HepG2 (cell line): ENCODE results near the gene RAB6A. TPM values are rescaled to one million over a fixed set of nuclear protein-coding genes. Genes with fewer than 3 reads are reported as not detected.

Source experiments
- CBX2 ChIP-seq, 2 experiments: fragments of 200-600 bp in 1 of 2; sonication (generic); formaldehyde crosslinking in 1 of 2; IDR thresholded peaks; 2 replicates each; pipeline versions ENCODE4 v1.7.0 to v1.8.1; 2018 to 2022; ENCODE audit warnings: low read depth in 2 of 2, low read length in 1 of 2, mild to moderate bottlenecking in 1 of 2, missing genetic modification reagents in 1 of 2
- EEA1 ChIP-seq: sonication (generic); formaldehyde crosslinking; IDR thresholded peaks from 2 replicates; pipeline ENCODE4 v1.5.1; 2020; ENCODE audit warnings: mild to moderate bottlenecking, missing genetic modification reagents, borderline replicate concordance
- IRX3 ChIP-seq: sonication (generic); formaldehyde crosslinking; IDR thresholded peaks from 2 replicates; pipeline ENCODE4 v1.8.1; 2023; ENCODE audit warnings: mild to moderate bottlenecking, low read depth, missing genetic modification reagents, borderline replicate concordance
- MIER3 ChIP-seq: IDR thresholded peaks from 2 replicates; pipeline ENCODE4 v1.6.1; 2016; ENCODE audit warnings: missing compliant biosample characterization, borderline replicate concordance
- MLLT10 ChIP-seq: sonication (generic); formaldehyde crosslinking; IDR thresholded peaks from 2 replicates; pipeline ENCODE4 v1.4.0; 2020; ENCODE audit warnings: missing genetic modification reagents
- NR1H2 ChIP-seq: sonication (generic); formaldehyde crosslinking; IDR thresholded peaks from 2 replicates; pipeline ENCODE4 v1.8.1; 2022; ENCODE audit warnings: low read depth, missing genetic modification reagents, borderline replicate concordance
- PCBP1 ChIP-seq: fragments of 200-400 bp; formaldehyde crosslinking; IDR thresholded peaks from 2 replicates; pipeline ENCODE4 v1.6.1; 2017; ENCODE audit warnings: mild to moderate bottlenecking, low read depth, low read length, borderline replicate concordance
- PLRG1 ChIP-seq: fragments of 450-650 bp; conservative IDR thresholded peaks from 2 replicates; pipeline ENCODE4 v1.6.1; 2016
- TCF7L2 ChIP-seq: IDR thresholded peaks from 2 replicates; pipeline ENCODE4 v1.6.1; 2011; ENCODE audit warnings: mild to moderate bottlenecking, low read depth, low read length, moderate library complexity
- ZNF230 ChIP-seq: sonication (generic); formaldehyde crosslinking; IDR thresholded peaks from 2 replicates; pipeline ENCODE4 v1.4.0; 2020; ENCODE audit warnings: mild to moderate bottlenecking, missing genetic modification reagents
- ZNF263 ChIP-seq: sonication (generic); formaldehyde crosslinking; IDR thresholded peaks from 2 replicates; pipeline ENCODE4 v1.4.0; 2020; ENCODE audit warnings: missing genetic modification reagents
- ZNF614 ChIP-seq: IDR thresholded peaks from 2 replicates; pipeline ENCODE4 v1.6.1; 2018; ENCODE audit warnings: missing biosample characterization, missing genetic modification reagents, inconsistent platforms, borderline replicate concordance
- ZNF747 ChIP-seq: sonication (generic); formaldehyde crosslinking; IDR thresholded peaks from 2 replicates; pipeline ENCODE4 v1.8.1; 2023; ENCODE audit warnings: missing genetic modification reagents, mild to moderate bottlenecking, borderline replicate concordance
- ZNF761 ChIP-seq: sonication (generic); formaldehyde crosslinking; conservative IDR thresholded peaks from 2 replicates; pipeline ENCODE4 v1.4.0; 2020; ENCODE audit warnings: mild to moderate bottlenecking, missing genetic modification reagents
- polyA plus RNA-seq, 8 experiments: library from polyadenylated mRNA; depleted of rRNA in 3 of 8; stranded (reverse) in 7 of 8; unstranded in 1 of 8; fragments of >200 nt; fragmentation: Illumina TruSeq in 4 of 8; extraction: Trizol in 4 of 8; gene quantifications; 2 replicates each; pipeline versions ENCODE4 v1.2.1 to v1.2.3, GENCODE V29; 2011 to 2016; ENCODE audit warnings: low read depth in 4 of 8, missing spikeins in 1 of 8, mixed read lengths in 1 of 8; ENCODE audit not compliant: insufficient read depth in 1 of 8
- total RNA-seq, 5 experiments: library from RNA; depleted of rRNA; stranded (reverse); fragments of >200 nt; fragmentation: Illumina TruSeq; extraction: Trizol; gene quantifications; 2 replicates each; pipeline ENCODE4 v1.2.3, GENCODE V29; 2016; ENCODE audit warnings: low read depth in 1 of 5
- TF ChIP-seq, protein P1 (sequence below): IDR thresholded peaks from 2 replicates; pipeline ENCODE4 v1.6.1; 2016; ENCODE audit warnings: low read depth, missing genetic modification reagents, missing compliant biosample characterization
- TF ChIP-seq, protein P2 (sequence below): sonication (generic); formaldehyde crosslinking; IDR thresholded peaks from 2 replicates; pipeline ENCODE4 v1.8.0; 2022; ENCODE audit warnings: missing genetic modification reagents, mild to moderate bottlenecking, inconsistent platforms, borderline replicate concordance
- TF ChIP-seq, protein P3 (sequence below): sonication (generic); formaldehyde crosslinking; IDR thresholded peaks from 2 replicates; pipeline ENCODE4 v1.4.0; 2020; ENCODE audit warnings: missing genetic modification reagents, borderline replicate concordance
- TF ChIP-seq, protein P4 (sequence below): sonication (generic); formaldehyde crosslinking; IDR thresholded peaks from 2 replicates; pipeline ENCODE4 v1.5.0; 2020; ENCODE audit warnings: mild to moderate bottlenecking, missing genetic modification reagents

Gene RAB6A
- total and polyA plus RNA-seq, 2 of the 13 experiments (the other 11 are each of a cell fraction or from before 2014, with no cell fraction given), result 74.3 to 121 TPM

- TF ChIP-seq, protein P1, sequence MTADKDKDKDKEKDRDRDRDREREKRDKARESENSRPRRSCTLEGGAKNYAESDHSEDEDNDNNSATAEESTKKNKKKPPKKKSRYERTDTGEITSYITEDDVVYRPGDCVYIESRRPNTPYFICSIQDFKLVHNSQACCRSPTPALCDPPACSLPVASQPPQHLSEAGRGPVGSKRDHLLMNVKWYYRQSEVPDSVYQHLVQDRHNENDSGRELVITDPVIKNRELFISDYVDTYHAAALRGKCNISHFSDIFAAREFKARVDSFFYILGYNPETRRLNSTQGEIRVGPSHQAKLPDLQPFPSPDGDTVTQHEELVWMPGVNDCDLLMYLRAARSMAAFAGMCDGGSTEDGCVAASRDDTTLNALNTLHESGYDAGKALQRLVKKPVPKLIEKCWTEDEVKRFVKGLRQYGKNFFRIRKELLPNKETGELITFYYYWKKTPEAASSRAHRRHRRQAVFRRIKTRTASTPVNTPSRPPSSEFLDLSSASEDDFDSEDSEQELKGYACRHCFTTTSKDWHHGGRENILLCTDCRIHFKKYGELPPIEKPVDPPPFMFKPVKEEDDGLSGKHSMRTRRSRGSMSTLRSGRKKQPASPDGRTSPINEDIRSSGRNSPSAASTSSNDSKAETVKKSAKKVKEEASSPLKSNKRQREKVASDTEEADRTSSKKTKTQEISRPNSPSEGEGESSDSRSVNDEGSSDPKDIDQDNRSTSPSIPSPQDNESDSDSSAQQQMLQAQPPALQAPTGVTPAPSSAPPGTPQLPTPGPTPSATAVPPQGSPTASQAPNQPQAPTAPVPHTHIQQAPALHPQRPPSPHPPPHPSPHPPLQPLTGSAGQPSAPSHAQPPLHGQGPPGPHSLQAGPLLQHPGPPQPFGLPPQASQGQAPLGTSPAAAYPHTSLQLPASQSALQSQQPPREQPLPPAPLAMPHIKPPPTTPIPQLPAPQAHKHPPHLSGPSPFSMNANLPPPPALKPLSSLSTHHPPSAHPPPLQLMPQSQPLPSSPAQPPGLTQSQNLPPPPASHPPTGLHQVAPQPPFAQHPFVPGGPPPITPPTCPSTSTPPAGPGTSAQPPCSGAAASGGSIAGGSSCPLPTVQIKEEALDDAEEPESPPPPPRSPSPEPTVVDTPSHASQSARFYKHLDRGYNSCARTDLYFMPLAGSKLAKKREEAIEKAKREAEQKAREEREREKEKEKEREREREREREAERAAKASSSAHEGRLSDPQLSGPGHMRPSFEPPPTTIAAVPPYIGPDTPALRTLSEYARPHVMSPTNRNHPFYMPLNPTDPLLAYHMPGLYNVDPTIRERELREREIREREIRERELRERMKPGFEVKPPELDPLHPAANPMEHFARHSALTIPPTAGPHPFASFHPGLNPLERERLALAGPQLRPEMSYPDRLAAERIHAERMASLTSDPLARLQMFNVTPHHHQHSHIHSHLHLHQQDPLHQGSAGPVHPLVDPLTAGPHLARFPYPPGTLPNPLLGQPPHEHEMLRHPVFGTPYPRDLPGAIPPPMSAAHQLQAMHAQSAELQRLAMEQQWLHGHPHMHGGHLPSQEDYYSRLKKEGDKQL (CRISPR knock-in tag), result 0 out of 2 replicates have a peak, but pooled peaks have one; percentile 18
- TF ChIP-seq ZNF747 (CRISPR knock-in tag) (no peak), ZNF263 (CRISPR knock-in tag) (no peak), MLLT10 (no peak), ZNF761 (CRISPR knock-in tag) (peak; percentile 68), MIER3 (CRISPR knock-in tag) (peak; percentile 38; the same call in 1 of the 2 replicates), PCBP1 (no peak), NR1H2 (no peak), IRX3 (CRISPR knock-in tag) (no peak), ZNF614 (CRISPR knock-in tag) (peak; percentile 75; the same call in 1 of the 2 replicates), ZNF230 (CRISPR knock-in tag) (no peak), PLRG1 (no peak), CBX2 (IDR thresholded peaks at IDR 0.05; ENCODE audit: low read depth, low read length) (no peak), CBX2 (CRISPR knock-in tag; IDR thresholded peaks at IDR 0.05; ENCODE audit: low read depth) (no peak), EEA1 (CRISPR knock-in tag) (no peak), TCF7L2 (no peak)
- TF ChIP-seq, protein P2, sequence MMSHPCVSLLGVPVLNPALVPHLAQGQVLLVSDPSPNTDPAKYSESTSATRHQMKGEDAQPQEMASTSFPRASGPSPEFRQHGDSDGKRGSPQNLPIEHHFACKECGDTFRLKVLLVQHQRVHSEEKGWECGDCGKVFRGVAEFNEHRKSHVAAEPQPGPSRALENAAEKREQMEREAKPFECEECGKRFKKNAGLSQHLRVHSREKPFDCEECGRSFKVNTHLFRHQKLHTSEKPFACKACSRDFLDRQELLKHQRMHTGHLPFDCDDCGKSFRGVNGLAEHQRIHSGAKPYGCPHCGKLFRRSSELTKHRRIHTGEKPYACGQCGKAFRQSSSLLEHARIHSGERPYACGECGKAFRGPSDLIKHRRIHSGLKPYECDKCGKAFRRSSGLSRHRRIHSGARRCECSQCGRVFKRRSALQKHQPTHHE (CRISPR knock-in tag), result no peak
- TF ChIP-seq, protein P3, sequence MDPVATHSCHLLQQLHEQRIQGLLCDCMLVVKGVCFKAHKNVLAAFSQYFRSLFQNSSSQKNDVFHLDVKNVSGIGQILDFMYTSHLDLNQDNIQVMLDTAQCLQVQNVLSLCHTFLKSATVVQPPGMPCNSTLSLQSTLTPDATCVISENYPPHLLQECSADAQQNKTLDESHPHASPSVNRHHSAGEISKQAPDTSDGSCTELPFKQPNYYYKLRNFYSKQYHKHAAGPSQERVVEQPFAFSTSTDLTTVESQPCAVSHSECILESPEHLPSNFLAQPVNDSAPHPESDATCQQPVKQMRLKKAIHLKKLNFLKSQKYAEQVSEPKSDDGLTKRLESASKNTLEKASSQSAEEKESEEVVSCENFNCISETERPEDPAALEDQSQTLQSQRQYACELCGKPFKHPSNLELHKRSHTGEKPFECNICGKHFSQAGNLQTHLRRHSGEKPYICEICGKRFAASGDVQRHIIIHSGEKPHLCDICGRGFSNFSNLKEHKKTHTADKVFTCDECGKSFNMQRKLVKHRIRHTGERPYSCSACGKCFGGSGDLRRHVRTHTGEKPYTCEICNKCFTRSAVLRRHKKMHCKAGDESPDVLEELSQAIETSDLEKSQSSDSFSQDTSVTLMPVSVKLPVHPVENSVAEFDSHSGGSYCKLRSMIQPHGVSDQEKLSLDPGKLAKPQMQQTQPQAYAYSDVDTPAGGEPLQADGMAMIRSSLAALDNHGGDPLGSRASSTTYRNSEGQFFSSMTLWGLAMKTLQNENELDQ (CRISPR knock-in tag), result no peak
- TF ChIP-seq, protein P4, sequence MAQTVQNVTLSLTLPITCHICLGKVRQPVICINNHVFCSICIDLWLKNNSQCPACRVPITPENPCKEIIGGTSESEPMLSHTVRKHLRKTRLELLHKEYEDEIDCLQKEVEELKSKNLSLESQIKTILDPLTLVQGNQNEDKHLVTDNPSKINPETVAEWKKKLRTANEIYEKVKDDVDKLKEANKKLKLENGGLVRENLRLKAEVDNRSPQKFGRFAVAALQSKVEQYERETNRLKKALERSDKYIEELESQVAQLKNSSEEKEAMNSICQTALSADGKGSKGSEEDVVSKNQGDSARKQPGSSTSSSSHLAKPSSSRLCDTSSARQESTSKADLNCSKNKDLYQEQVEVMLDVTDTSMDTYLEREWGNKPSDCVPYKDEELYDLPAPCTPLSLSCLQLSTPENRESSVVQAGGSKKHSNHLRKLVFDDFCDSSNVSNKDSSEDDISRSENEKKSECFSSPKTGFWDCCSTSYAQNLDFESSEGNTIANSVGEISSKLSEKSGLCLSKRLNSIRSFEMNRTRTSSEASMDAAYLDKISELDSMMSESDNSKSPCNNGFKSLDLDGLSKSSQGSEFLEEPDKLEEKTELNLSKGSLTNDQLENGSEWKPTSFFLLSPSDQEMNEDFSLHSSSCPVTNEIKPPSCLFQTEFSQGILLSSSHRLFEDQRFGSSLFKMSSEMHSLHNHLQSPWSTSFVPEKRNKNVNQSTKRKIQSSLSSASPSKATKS, result no peak
Measured at GRCh38 chr11:73652046-73652730, 108.7 kb downstream of the RAB6A start (continued).
